ENCODE measurements around the gene LRTM1.

The LRTM1 gene

DNA sequence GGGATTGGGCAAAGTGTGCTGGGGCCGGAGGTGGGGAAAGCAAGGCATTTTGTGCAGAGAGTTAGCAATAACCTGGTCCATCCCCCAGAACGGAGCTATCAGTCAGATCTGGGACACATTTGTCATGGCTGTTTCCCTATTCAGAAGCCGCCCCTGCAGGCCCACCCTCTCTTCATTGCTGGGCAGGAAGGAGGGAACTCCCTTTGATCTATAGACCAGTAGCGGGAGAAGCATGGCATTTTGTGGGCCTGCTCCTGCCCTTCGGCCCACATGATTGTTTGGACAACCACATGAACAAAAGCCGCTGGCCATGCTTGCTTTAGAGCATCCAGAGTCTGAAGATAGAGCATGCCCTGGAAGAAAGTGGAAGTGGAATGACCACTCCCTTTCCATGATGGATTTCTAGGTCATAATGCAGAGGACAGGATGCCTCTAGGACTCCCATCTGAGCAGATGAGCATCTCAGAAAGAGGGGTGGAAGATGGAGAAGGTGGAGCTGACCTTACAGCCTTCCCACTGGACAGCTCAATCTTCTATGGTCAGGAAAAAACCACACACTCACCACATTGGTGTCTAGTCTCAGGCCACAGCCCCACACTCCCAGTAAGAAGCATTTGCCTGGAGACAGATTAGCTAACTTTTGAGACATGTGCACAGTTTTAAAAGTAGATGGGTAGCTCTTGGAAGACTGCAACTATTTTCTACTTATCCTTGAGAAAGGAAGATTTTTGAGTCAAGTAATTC lies 11.9 kb upstream of the LRTM1 start:
- DNase-seq (ENCODE audit: low spot score), result no peak

GRCh38 chr3:54936561-54936960 lies 8.7 kb upstream of the LRTM1 start:
- no peak for DNase-seq (ENCODE audit: low spot score)

- no peak for DNase-seq (ENCODE audit: low spot score)
These were observed 8.0 kb upstream of the LRTM1 start for GRCh38 chr3:54935869-54936268.

GRCh38 chr3:54932606-54933005 lies 4.7 kb upstream of the LRTM1 start:
- no peak for DNase-seq (ENCODE audit: low spot score)

DNA sequence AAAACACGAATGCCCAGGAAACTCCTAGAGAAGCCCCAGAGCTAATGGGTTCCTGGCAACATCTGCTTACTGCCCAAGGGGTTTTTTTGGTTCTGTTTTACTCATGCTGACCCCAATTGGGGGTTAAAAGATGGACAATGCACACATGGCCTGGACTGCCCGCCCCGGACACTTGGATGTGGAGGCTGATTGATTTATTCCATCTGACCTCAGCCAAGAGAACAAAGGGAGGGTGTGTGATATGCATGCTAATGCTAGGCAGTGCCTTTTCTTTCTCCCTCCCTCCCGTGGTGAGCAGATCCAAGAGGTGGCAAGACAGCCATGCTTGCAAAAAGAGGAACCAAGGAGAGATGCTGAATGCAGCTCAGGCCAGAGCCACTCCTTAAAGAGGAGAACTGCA lies 3.3 kb upstream of the LRTM1 start:
- no peak for DNase-seq (ENCODE audit: low spot score)

DNA sequence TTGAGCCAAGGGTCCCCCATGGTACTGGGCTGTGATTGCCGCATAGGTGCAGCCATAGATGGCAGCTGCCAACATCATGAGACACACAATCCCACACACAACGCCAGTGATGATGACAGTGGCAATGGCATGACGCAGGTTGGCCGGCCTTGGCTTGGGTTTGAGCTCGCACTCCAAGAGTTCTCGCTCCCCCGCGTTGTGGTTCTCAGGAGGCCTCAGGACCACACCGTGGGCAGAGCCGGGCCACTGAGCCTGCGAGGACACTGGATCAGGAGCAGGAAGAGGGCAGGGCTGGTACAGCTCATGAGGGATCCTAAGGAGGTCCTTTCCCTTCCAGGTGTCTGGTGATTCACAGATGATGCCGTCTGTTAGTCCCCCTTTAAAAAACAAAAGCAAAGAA lies 9.3 kb downstream of the LRTM1 start:
- no peak for DNase-seq (ENCODE audit: low spot score)

- no peak for DNase-seq (ENCODE audit: low spot score)
These were observed 10.0 kb downstream of the LRTM1 start for GRCh38 chr3:54917862-54918261.

DNA sequence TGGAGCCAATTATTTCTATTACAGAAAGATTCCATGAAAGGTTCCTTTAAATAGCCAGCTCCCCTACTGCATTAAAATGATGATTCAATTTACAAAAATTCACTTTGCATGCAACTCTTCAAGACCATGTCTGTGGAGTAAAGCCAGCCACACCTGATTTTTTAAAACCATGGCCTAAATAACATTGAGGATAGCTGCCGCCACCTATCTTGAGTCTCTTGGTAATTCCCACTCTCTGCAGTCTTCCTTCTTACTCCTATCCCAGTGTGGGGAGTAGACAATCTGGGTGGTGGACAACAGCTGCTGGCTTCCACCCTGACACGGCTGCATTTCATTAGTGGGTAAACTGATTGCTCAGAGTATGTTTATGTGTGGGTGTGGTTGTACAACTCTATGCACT lies 10.7 kb downstream of the LRTM1 start:
- DNase-seq (ENCODE audit: low spot score), result no peak

DNA sequence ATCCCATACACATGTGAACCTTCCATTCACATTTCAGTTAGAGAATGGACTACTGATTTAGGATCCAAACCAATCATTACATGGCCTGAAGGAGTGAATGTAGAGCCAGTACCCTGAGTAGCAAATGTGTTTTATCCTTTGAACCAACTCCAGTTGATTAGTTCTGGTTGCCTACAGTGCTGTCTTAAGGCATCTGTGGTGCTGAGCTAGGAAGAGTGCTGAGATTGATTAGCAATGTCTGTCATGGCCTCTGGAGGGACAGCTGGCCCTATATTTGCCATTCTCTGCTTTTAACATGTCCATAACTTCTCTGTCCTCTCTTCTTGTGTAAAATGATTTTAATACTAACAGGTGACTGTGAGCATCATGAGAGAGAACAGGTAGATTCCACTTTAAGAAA lies 11.1 kb downstream of the LRTM1 start:
- DNase-seq (ENCODE audit: low spot score), result no peak

GRCh38 chr3:54915976-54916375 lies 11.9 kb downstream of the LRTM1 start:
- no peak for DNase-seq (ENCODE audit: low spot score)

DNA sequence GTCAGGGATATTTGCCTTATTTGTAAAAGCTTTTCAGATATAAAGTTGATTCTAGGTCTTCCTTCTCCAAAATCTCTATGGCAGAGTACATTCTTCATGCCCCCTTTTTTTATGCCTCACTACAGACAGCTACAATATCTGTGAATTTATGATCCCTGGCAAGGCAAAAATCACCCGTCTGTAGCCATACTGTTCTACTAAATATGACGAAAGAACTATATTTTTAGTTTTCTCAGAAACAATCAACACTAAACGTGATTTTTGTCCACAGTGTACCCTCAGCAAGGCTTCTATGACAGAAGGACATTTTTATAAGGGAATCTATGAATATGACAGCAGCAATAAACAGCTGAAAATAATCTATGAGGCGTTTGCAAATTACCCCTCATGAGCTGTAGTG lies 12.7 kb downstream of the LRTM1 start:
- no peak for DNase-seq (ENCODE audit: low spot score)

- no peak for DNase-seq (ENCODE audit: low spot score)
These were observed 13.7 kb downstream of the LRTM1 start for GRCh38 chr3:54914180-54914579.

GRCh38 chr3:54909191-54909590 lies 18.7 kb downstream of the LRTM1 start:
- DNase-seq (ENCODE audit: low spot score), result no peak

GRCh38 chr3:54906763-54907162 lies 21.1 kb downstream of the LRTM1 start:
- no peak for DNase-seq (ENCODE audit: low spot score)

GRCh38 chr3:54905920-54906319 lies 21.9 kb downstream of the LRTM1 start:
- no peak for DNase-seq (ENCODE audit: low spot score)

DNA sequence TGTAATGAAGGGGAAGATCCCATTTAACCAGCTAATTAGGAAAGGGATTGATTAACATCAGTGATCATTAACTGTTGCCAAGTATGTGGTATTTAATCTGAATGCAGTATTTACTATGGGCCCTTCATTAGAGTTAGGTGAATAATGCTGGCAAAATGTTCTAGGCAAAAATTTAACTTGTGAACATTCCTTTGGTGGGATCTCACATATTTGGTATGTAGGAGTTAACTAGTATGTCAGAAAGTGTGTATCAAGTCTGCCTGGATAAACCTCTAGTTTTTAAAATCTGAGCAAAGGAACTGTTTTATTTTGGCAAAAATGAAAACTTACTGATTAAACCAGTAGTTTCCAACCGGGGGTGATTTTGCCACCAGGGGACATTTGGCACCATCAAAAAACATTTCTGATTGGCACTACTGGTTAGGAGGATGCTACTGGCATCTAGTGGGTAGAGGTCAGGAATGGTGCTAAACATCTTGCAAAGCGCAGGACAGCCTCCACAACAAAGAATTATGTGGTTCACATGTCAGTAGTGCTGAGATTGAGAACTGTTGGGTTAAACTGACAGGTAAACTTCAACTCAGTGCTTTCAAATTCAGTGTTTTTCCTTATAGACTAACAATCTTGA lies 22.5 kb downstream of the LRTM1 start:
- no peak for DNase-seq (ENCODE audit: low spot score)

- DNase-seq (ENCODE audit: low spot score), result no peak
These were observed 25.8 kb downstream of the LRTM1 start for GRCh38 chr3:54901906-54902685.

- no peak for DNase-seq (ENCODE audit: low spot score)
These were observed 26.8 kb downstream of the LRTM1 start for GRCh38 chr3:54900838-54901591.

DNA sequence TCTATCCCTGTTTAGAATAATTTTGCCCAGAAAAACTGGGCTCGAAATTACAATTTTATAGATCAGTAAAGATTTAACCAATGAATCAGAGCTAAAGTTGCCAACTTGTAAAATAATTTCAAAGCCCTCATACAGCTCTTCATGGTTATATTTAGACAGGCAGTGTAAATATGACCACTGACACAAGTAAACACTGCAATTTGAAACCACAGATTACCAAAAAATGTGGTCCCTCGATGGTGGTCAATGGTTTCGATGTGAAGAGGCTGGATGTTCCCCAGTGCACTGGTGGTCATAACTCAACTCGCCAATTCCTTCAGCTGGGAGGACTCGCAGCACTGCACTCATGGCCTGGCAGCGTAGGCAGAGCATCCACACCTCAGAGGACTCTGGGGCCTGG lies 28.6 kb downstream of the LRTM1 start:
- no peak for DNase-seq (ENCODE audit: low spot score)

DNA sequence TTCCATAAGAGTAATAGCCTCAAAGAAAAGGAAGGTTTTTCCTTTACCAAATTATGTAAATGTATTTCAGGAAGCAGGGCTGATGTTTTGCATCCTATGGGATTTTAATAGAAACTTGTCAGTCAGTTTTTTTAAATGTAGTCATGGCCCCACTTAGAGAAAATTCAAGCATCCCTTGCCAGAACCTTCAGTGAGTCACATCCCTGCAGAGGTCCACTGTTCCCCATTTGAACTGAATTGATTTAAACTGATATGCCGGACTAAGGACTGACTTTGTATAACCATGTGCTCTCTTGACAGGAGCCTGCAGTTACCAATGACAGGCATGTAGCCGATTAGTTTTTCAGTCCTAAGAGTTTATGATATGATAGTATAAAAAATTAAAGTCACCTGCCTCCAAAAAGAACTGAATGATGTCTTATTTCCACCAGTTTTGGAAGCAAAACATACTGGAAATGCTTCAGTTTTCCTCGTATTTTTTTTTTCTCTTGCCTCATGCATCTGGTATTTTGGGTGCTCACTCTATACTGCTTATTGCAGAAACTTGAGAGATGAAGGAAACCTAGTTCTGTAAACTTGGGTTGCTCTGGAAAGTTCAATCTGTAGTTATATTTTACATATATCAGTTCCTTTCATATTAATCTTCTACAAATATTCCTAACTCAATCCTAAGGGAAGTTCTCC lies 30.7 kb downstream of the LRTM1 start:
- no peak for DNase-seq (ENCODE audit: low spot score)

- DNase-seq (ENCODE audit: low spot score), result no peak
These were observed 32.2 kb downstream of the LRTM1 start for GRCh38 chr3:54895613-54896012.

DNA sequence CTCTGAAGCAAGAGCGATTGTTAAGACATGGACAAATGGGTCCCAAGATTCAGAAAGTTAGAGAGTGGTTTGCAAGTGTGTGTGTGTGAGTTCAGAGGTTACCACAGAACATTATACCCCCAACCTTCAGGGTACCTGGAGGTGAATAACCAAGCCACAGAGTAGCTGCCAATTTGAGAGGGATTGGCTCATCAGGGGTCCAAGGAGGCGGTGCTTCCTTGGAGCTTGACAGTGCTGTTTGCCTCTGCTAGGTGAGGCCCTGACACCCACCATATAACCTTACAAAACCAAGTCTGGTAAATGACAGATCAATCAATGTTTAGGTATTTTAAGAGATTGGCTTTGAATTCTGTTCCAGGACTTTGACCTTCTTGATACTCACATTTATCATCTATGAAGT lies 35.7 kb downstream of the LRTM1 start:
- no peak for DNase-seq (ENCODE audit: low spot score)
